SH-SY5Y (cell line): Measurements from ENCODE around the gene TREML1.

Source experiments
- GATA2 ChIP-seq: IDR thresholded peaks from 2 replicates; pipeline ENCODE4 v1.6.1; 2011; ENCODE audit warnings: mild to moderate bottlenecking, low read depth, low read length
- GATA3 ChIP-seq: IDR thresholded peaks from 2 replicates; pipeline ENCODE4 v1.6.1; 2011; ENCODE audit warnings: low read depth, mild to moderate bottlenecking, low read length, moderate library complexity

GRCh38 chr6:41161380-41161779 is 7.2 kb upstream of the TREML1 start:
- TF ChIP-seq GATA3 (no peak), GATA2 (no peak)
